HG03342 (cell line): ENCODE data around the gene NECAP2.
"Not testable (repeated sequence)": the region's sequence is repeated elsewhere in the genome, so short reads cannot be mapped to it uniquely, and the experiment has no call there.

Source experiments
- ATAC-seq: cut with Tn5 transposase; IDR thresholded peaks from one replicate; pipeline ENCODE4 v1.9.1; 2021; ENCODE audit warnings: mild to moderate bottlenecking, moderate library complexity; ENCODE audit not compliant: unreplicated experiment

NECAP2 gene

DNA sequence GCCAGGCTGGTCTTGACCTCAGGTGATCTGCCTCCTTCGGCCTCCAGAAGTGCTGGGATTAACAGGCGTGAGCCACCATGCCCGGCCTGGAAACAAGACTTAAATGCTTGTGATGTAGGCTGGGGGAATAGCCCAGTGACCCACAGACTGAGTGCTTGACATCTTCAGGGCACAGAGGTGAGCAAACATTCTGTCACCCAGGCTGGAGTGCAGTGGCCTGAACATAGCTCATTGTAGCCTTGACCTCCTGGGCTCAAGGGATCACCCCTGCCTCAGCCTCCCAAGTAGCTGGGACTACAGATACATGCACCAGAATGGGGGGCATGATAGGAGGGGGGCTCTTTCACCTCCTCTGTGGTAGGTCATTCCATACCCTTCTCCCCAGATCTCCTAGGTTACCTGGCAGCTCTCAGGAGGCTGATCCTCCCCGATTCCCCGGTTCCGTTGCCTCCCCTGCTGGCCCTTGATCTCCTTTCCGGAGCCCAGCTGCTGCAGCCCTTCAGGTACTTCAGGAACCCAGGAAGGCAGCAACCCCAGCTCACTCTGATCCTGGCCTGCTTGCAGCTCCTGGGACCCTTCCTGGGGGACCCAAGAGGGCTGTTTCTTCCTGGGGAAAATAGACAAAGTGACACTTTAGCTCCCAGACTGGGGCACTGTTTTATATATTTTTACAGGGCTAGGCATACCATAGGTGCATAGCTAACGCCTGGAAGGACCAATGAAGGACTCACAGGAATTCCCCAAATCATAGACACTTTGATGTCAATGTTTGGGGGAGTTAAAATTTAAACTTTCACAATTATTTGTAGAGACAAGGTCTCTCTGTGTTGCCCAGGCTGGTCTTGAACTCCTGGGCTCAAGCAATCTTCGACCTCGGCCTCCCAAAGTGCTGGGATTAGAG lies 15.1 kb upstream of the NECAP2 start:
- no peak for ATAC-seq

DNA sequence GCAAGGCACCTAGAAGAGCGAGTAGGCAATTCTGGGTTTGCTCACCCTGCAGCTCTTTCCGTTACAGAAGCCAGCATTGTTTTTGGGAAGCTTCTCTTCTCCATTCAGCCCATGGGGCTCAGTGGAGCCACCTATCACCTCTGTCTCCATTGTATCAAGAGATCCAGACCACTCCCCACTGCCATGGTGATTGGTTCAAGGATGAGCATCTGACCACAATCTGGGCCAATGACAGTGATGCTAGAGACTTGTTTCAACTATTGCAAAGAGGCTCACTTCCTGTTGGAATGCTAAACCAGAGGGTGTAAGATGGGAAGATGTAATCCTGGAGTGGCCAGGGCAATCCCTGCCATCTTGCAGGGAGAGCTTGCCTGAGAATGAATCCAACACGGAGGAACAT lies 9.9 kb upstream of the NECAP2 start:
- no peak for ATAC-seq

DNA sequence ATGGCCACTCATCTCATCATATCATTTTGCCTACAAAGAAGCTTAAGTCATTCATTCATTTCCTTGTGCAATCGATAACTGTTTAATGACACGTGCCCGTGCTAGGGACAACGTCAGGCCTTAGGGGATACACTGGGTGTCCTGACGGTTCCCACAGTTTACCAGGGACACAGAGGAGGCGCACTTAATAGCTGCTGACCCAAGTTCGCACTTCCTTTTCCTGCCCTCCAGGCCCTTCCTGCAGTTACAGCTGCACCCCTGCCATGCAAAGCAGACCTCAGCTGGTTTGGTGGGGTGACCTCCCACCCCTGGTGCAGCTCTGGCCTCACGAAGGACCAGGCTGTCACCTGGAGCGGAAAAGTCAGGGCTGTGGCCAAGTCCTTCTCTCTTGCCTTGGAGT lies 7.5 kb upstream of the NECAP2 start:
- ATAC-seq = no peak

DNA sequence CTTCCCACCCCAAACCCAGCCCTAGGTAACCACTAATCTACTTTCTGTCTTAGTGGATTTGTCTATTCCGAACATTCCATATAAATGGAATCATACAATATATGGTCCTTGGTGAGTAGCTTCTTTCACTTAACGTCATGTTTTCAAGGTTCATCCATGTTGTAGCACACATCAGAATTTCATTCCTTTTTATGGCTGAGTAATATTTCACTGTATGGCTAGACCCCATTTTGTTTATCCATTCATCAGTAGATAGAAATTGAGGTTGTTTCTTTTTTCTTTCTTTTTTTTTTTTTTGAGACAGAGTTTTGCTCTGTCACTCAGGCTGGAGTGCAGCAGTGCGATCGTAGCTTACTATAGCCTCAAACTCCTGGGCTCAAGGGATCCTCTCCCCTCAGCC lies 6.5 kb upstream of the NECAP2 start:
- ATAC-seq = no peak

DNA sequence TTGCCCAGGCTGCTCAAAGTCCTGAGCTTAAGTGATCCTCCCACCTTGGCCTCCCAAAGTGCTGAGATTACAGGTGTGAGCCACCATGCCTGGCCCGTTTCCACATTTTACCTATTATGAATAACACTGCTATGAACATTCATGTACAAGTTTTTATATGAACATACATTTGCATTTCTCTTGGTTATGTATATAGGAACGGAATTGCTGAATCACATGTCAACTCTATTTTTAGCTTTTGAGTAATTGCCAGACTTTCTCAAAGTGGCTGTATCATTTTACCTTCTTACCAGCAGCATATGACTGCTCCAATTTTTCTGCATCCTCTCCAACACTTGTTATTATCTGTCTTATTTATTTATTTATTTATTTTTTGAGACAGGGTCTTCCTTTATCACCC lies 6.0 kb upstream of the NECAP2 start:
- no peak for ATAC-seq

DNA sequence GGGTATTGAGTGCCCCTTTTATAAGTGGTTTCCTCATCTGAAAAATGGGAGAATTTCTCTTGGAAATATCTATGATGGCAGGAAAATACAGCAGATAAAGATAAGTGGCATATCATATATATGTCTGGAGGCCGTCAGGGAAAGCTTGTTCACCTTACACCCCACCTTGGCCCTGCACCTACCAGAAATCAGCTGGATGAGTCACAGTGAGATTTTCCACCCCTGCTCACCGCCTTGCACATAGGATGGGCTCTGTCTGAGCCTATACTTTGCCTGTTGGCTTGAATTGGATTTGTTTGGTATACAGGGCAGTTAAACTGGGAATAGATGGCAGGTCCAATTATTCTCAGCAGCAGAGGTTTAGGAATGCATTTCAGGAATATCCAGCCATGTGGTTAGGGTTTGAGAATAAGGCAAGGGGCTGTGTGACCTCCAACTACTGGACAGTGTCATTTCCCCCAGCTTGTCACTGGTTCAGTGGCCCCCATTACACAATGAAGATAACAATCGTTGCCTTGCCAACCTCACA lies 3.5 kb upstream of the NECAP2 start, which contains the start of gene SPATA21:
Gene SPATA21, minus strand, starts transcription at position 479 of the 529 bp plus-strand sequence. CDS start 6,053 bp downstream, outside the sequence.
- ATAC-seq = no peak

DNA sequence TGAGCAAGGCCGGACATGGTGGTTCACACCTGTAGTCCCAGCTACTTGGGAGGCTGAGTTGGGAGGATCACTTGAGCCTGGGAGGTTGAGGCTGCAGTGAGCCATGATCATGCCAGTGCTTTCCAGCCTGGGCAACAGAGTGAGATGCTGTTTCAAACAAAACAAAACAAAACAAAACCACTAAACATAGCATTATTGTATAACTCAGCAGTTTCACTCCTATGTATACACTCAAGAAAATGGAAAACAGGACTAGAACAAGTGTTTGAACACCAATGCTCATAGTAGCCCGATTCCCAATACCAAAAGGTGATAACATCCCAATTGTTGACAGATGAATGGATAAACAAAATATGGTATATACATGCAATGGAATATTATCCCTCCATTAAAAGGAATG lies 2.0 kb upstream of the NECAP2 start:
- ATAC-seq = no peak

DNA sequence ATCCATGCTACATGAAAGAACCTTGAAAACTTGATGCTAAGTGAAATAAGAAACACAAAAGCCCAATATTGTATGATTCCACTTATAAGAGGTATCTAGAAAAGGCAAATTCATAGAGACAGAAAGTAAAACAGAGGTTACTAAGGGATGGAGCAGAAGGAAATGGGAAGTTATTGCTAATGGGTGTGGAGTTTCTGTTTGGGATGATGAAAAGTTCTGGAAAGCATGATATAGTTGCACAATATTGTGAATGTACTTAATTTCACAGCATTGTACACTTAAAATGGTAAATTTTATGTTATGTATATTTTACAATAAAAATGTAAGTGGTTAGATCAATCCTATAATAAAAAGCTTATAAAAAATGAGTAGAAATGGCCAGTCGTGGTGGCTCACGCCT lies 1.6 kb upstream of the NECAP2 start:
- ATAC-seq = no peak

DNA sequence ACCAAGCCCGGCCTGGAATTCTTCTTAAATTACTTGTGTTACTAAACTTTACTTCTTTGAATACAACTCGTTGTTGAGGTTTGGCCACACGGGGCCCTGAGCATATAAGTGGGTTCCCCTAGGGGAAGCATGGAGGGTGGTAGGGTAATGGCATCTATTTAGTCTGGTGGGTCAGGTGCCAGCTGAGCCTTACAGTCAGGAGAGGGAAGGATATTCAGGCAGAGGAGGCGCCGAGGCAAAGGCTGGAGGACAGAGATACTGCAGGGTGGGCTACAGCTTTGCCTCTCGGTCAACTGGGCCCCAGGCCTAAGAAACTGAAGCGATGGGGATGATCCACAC lies 424 bp upstream of the NECAP2 start:
- no peak for ATAC-seq

DNA sequence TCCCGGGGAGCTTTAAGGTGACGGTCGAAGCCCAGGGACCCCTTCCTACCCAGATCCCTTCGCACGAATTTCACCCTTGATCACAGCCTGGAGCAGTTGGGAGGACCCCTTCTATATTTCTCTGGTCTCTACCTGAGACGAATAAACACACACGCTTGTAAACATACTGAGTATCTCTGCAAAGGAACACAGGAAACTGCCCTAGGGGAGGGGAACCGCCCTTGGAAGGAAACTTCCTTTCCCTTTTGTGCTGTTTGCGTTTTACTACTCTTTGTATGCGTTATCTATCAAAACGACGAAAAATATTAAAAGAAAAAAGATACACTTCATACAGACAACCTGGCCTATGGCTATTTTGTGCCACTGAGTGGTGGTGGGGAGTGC lies 750 bp downstream of the NECAP2 start:
- ATAC-seq = no peak

DNA sequence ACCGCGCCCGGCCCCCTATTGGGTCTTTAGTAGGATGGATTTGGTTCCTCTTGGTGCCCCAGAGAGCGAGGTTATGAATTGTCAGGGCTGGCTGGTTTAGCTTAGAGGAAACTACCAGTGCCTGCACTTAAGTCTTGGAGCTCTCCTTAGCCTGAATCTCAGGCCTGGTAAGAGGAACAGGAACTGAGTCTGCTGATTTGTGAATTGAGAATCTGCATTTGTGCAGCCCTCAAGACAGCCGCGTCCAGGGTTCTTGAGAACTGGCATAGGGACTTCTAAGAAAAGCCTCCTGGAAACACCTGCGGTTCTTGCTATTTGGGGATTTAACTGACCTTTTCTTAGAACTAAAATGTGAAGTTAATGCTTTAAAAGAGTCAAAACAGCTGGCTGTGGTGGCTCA lies 1.7 kb downstream of the NECAP2 start:
- ATAC-seq = no peak

DNA sequence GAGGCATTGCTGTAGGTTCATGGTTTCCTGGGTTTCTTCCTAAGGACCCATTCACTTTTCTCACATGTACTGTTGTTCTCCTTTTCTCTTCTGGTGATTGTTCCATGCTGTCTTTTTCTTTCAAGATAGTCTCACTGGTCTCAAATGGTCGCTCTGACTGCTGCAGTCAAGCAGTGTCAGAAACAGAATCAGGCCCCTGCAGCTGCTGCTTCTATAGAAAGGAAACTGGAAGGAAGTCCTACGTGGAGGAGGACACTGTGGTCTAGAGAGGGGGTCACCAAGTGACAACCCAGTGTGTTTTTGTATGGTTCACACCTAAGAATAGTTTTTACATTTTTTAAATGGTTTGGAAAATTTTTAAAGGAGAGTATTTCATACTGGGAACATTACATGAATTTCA lies 2.4 kb downstream of the NECAP2 start:
- ATAC-seq = no peak

DNA sequence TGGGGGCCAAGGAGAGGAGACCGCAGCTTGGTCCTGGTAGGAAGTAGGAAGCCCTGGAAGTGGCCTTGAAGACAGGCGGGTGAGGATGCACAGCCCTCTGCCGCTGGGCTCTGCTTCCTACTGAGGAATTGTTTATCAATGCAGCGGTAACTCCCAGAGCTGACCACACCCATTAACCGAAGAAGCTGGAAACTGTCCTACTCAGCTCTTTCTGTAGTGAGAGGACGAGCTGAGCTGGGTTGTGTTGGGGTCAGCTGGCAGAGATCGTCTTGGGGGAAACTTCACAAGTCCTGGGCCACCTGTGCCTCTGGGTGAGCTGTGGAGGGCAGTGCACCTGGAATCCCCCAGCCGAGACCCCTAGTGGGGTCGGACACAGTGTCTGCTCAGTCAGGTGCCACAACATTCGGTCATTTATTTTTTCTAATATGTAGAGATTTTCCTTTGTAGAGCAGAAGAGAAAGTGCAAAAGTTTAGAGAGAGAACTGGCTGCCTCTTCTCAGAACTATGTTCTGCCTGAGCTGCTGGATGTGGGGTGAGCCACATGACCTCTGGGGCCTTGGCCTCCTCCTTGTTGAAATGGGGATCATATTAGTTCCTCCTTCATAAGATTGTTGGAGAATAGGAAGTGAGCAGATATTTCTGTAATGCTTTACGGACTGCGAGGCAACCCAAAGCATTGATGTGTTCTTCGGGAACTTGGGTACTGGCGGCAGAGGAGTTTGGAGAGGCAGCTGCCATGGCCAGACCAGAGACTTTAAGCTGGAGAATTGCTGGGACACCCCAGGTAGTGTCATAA lies 3.6 kb downstream of the NECAP2 start:
- ATAC-seq = no peak

DNA sequence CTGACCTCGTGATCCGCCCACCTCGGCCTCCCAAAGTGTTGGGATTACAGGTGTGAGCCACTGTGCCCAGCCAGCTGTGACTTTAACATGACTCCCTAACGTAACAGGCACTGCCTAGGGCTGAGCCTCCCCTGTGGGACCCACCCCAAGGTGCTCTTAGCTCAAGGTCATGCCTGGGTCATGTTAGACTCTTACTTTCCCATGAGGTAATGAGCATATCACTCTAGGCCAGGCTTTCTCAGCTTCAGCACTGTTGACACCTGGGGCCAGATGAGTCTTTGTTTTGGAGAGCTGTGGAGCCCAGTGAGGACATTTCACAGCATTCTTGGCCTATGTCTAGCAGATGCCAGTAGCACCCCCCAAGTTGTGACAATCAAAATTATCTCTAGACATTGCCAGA lies 4.5 kb downstream of the NECAP2 start:
- no peak for ATAC-seq

DNA sequence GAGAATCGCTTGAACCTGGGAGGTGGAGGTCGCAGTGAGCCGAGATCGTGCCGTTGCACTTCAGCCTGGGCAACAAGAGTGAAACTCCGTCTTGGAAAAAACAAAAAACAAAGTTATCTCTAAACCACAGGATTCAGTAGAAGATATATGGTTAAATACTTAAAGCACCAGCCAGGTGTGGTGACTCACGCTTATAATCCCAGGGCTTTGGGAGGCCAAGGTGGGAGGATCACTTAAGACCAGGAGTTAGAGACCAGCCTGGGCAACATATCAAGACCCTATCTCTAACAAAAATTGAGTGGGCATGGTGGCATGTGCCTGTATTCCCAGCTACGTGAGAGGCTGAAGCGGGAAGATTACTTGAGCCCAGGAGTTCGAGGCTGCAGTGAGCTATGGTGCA lies 5.6 kb downstream of the NECAP2 start:
- no peak for ATAC-seq

DNA sequence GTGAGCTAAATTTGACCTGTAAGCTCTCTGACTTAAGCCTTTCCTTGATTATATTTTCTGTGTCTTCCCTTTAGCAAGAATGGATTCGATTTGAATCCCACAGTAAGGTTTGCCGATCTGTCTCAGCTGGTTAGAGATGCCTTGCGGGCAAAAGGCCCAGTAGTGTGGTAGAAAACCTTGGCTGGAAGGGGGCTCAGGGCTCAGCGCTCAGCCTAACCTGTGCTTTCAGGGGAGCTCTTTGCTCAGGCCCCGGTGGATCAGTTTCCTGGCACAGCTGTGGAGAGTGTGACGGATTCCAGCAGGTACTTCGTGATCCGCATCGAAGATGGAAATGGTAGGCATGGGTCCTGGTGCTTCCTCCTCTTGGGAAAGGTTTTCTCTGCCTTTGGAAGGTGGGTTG lies 7.1 kb downstream of the NECAP2 start:
- ATAC-seq = no peak

DNA sequence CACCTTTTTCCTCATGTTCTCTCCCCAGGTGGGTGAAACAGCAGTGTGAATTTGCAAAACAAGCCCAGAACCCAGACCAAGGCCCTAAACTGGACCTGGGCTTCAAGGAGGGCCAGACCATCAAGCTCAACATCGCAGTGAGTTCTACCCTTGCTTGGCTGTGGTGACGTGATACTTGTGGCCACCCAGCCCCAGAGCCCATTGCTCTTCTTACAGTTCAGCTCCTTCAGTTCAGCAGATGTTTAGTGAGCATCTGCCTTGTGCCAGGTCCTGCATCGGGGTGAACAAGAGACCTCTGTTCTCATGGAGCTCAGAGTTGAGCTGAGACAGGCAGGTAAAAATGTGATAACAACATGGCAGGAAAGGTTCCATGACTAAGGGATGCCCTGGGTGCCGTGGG lies 8.5 kb downstream of the NECAP2 start:
- ATAC-seq = no peak

DNA sequence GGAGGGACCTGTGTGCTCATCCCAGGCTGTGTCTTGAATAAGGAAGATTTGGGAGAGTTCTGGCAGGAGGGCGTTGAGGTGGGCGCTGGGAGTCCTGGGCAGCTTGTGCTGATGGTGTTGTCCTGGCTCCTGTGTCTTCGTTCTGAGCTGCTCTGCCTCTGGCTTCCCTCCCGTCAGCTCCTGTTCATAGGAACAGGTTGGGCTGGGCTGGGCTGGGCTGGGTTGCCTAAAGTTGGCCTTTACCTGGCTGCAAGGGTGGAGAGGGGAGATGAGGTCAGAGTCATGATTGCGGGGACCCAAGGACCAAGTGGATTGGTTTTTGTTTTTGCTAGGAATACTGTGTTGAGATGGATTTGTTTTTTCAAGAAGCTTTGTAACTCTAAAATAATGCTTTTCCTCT lies 9.1 kb downstream of the NECAP2 start:
- ATAC-seq = no peak

DNA sequence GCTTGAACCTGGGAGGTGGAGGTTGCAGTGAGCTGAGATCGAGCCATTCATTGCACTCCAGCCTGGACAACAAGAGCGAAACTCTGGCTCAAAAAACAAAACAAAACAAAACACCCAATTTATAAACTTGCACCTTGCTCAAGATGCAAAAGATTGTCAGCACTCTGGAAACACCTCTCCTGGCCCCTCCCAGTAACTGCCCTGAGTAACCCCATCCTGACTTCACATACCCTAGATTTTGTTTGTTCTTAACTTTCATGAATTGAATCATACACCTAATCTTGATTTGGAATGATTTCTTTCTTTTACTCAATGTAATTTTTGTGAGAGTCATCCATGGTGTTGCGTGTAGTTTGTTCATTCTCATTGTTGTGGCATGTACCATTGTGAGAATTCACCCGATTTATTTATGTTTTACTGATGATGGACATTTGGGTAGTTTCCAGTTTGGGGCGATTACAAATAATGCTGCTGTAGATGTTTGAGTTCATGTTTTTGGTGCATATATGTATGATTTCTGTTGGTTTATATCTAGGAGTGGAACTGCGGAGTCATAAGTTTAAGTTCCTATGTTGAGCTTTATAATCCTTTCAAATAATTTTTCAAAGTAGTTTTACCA lies 10.4 kb downstream of the NECAP2 start:
- no peak for ATAC-seq

DNA sequence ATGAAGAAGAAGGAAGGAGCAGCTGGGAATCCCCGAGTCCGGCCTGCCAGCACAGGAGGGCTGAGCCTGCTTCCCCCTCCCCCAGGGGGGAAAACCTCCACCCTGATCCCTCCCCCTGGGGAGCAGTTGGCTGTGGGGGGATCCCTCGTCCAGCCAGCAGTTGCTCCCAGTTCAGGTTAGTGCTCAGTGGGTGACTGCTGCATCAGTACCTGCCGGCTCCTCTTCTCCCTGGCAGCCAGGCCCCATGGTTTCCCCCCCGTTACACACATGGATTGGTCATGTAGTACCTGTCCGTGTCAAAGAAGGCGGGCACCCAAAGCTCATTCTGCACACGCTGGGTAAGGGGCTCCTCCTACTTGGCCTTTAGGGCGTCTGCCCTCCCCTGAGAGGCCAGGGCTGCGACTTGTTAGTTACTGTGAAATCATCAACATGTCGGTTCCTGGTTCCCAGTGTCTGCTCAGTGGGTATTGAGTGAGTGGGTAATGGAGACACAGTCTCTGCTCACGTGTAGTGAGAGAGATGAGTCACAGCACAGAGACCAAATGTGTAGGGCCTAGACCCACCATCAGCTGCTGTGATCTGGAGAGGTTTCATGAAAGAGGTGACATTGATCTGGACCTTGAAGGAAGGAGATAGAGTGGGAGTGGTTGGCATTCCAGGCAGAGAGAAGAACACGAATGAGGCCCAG lies 11.5 kb downstream of the NECAP2 start:
- ATAC-seq = peak; percentile 42

DNA sequence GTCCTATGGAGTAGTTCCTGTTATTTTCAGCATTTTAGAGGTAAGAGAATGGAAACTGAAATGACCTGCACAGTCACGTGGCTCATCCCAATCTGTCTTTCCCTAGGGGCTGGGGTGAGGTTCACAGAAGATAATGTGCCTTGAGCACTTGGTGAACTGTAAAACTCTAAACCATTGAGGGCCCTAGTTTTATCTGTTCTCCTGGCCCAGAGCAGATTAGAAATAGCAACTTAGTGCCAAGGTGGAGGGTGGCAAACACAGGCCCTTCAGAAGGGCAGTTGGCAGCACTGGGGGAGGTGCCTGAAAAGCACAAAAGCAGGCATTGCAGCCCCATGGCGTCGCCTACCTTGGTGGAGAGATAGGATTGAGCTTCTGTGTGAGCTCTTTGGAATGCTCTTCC lies 14.4 kb downstream of the NECAP2 start:
- ATAC-seq = not testable (repeated sequence)
